ENCODE results near the gene USP38. TPM values are rescaled to one million over a fixed set of nuclear protein-coding genes. Genes with fewer than 3 reads are reported as not detected.
"Not testable (repeated sequence)": the region's sequence is repeated elsewhere in the genome, so short reads cannot be mapped to it uniquely, and the experiment has no call there.

The USP38 gene
- total RNA-seq, 2 donors from 2014 or later = 27.0 to 37.3 TPM

DNA sequence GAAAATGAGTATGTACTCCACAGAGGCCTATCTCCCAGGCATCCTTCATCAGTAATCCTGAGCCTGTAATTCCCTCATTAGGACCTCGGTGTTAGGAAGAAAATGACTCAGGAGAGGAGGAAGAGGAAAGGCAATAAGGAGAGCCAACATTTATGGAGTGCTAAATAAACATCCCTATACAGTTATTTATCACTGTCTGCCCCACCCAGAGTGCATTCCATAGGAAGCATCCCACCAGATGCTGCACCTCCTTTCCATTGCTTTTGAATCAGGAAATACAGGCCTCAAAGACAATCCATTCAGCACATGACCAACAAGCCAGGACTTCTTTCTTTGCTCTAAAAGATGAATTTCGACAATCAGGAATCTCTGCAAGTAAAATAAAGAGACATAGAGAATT is 47.6 kb downstream of the USP38 start:
- DNase-seq = no peak
- Mint-ChIP-seq H3K36me3 (ENCODE audit: low read depth) (no peaks in the 10 kb centered on the region), H3K4me3 (no peak overlapping the region), H3K27me3 (no peaks in the 10 kb centered on the region), H3K4me1 (no peaks in the 10 kb centered on the region), H3K27ac (no peak overlapping the region)
- ATAC-seq = no peak
- H3K9me3 ChIP-seq (ENCODE audit: control insufficient read depth, low read length, poor library complexity, severe bottlenecking) = no peaks in the 10 kb centered on the region

DNA sequence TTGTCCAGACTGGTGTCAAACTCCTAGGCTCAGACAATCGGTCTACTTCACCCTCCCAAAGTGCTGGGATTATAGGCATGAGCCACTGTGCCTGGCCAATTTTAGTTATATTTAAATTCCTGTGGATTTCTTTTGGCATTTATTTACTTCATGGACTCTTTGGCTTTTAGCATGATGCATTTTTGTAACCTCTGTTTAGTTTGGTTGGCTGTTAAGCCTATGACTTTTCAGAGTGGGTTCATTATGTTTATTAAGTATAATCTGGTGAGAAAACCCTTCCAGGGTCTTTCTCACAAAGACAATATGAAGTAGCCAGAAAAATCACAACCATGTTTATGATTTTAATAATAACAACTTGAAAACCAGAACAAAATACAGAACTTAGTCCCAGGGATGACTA is 49.4 kb downstream of the USP38 start:
- no peaks in the 10 kb centered on the region for H3K36me3 Mint-ChIP-seq (ENCODE audit: low read depth)
- H3K27ac Mint-ChIP-seq = no peak overlapping the region
- ATAC-seq (no peak), DNase-seq (no peak)
- H3K9me3 ChIP-seq (ENCODE audit: control insufficient read depth, low read length, poor library complexity, severe bottlenecking) = no peaks in the 10 kb centered on the region
- H3K4me1 Mint-ChIP-seq = no peaks in the 10 kb centered on the region
- H3K4me3 Mint-ChIP-seq = no peak overlapping the region
- H3K27me3 Mint-ChIP-seq = no peaks in the 10 kb centered on the region

- H3K4me3 Mint-ChIP-seq; H3K36me3 Mint-ChIP-seq (ENCODE audit: low read depth); H3K4me1 Mint-ChIP-seq; H3K27ac Mint-ChIP-seq; H3K27me3 Mint-ChIP-seq; DNase-seq; ATAC-seq; H3K9me3 ChIP-seq (ENCODE audit: control insufficient read depth, low read length, poor library complexity, severe bottlenecking): not testable (repeated sequence)
Observed at GRCh38 chr4:143237195-143237594, 52.5 kb downstream of the USP38 start.

- H3K36me3 Mint-ChIP-seq (ENCODE audit: low read depth) = peaks cover 5% of the 10 kb centered on the region
- H3K4me3 Mint-ChIP-seq = no peak overlapping the region
- H3K9me3 ChIP-seq (ENCODE audit: control insufficient read depth, low read length, poor library complexity, severe bottlenecking) = no peaks in the 10 kb centered on the region
- DNase-seq = no peak
- no peak overlapping the region for H3K27ac Mint-ChIP-seq
- no peak for ATAC-seq
- peaks cover 5% of the 10 kb centered on the region for H3K27me3 Mint-ChIP-seq
- H3K4me1 Mint-ChIP-seq = no peaks in the 10 kb centered on the region
Observed at GRCh38 chr4:143240939-143241679, 56.4 kb downstream of the USP38 start.

DNA sequence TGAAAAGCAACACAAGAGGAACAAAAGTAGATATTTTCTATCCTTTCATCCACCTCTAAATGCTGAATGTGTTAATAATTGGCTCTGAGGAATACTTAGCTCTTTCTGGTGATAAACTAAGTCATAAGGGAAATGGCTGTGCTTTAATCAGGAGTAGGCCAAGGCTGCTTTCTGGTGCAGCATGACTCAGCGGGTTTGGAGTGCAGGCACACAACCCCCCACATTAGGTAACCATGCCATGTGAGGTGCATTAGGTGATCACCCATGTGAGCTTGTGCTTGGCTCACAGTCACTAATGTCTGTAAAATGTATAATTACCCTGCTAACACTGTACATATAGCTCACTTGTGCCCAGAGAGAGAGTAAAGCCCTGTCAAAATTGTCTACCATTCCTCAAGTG is 57.2 kb downstream of the USP38 start:
- Mint-ChIP-seq H3K36me3 (ENCODE audit: low read depth) (peaks cover 5% of the 10 kb centered on the region), H3K27ac (no peak overlapping the region), H3K4me1 (no peaks in the 10 kb centered on the region), H3K27me3 (peaks cover 11% of the 10 kb centered on the region), H3K4me3 (no peak overlapping the region)
- H3K9me3 ChIP-seq (ENCODE audit: control insufficient read depth, low read length, poor library complexity, severe bottlenecking) = no peaks in the 10 kb centered on the region
- ATAC-seq (no peak), DNase-seq (no peak)

DNA sequence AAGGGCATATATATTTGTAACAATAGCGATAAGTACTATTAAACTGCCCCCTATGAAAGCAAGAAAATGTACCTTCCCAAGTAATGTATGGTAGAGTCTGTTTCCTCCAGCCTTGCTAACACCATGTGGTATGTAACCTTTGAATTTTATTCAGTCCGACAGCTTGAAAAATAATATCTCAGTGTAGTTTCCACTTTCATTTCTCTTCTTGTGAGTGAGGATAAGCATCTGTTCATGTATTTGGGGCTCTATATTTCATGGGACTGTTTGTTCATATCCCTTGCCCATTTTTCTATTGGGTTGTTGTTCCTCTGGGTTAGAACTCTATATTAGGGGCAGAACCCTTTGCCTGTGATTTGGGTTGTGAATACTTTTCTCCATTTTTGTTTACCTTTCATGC is 58.3 kb downstream of the USP38 start:
- ATAC-seq = no peak
- H3K27me3 Mint-ChIP-seq = peaks cover 14% of the 10 kb centered on the region
- H3K4me3 Mint-ChIP-seq = no peak overlapping the region
- DNase-seq = no peak
- no peaks in the 10 kb centered on the region for H3K9me3 ChIP-seq (ENCODE audit: control insufficient read depth, low read length, poor library complexity, severe bottlenecking)
- no peak overlapping the region for H3K27ac Mint-ChIP-seq
- no peaks in the 10 kb centered on the region for H3K4me1 Mint-ChIP-seq
- H3K36me3 Mint-ChIP-seq (ENCODE audit: low read depth) = peaks cover 5% of the 10 kb centered on the region

- peaks cover 19% of the 10 kb centered on the region for H3K27me3 Mint-ChIP-seq
- DNase-seq = no peak
- peaks cover 5% of the 10 kb centered on the region for H3K36me3 Mint-ChIP-seq (ENCODE audit: low read depth)
- no peaks in the 10 kb centered on the region for H3K4me1 Mint-ChIP-seq
- no peak overlapping the region for H3K27ac Mint-ChIP-seq
- ATAC-seq = no peak
- H3K9me3 ChIP-seq (ENCODE audit: control insufficient read depth, low read length, poor library complexity, severe bottlenecking) = no peaks in the 10 kb centered on the region
- no peak overlapping the region for H3K4me3 Mint-ChIP-seq
Observed at GRCh38 chr4:143246977-143247376, 62.3 kb downstream of the USP38 start.

DNA sequence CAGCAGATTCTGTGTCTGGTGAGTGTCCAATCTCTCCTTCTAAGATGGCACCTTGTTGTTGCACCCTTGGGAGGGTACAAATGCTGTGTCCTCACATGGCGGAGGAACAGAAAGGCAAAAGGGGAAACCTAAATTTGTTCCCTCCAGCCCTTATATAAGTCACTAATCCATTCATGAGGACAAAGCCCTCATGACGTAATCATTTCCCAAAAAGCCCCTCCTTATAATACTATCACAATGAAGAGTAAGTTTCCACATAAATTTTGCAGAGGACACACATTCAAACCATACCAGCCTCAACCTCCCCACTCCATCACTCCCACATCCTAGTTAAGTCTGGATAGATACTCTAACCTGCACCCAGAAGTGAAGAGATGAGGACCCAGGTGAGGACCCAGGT is 63.1 kb downstream of the USP38 start:
- Mint-ChIP-seq H3K4me3 (no peak overlapping the region), H3K27ac (no peak overlapping the region), H3K36me3 (ENCODE audit: low read depth) (peaks cover 5% of the 10 kb centered on the region), H3K27me3 (peaks cover 19% of the 10 kb centered on the region), H3K4me1 (no peaks in the 10 kb centered on the region)
- no peaks in the 10 kb centered on the region for H3K9me3 ChIP-seq (ENCODE audit: control insufficient read depth, low read length, poor library complexity, severe bottlenecking)
- ATAC-seq (no peak), DNase-seq (no peak)

DNA sequence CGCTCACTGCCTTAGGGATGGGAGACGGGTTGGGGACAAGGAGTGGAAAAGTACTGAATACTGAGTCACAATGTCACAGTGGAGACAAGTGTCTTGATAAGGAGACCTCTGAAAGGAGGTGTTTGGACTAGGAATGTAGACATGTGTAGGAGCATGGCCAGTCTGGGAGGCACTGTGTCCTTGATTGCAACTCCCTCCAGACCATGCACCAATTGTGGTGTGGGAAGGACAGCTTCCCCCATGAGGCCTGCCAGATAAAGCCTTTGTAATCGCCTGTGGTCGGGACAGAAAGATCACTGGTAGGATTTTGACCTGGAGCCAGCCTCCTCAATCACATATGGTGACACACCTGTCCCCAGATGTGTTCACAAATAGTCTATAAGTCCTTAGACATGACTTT is 64.1 kb downstream of the USP38 start:
- H3K27me3 Mint-ChIP-seq = peaks cover 19% of the 10 kb centered on the region
- no peak for DNase-seq
- no peaks in the 10 kb centered on the region for H3K4me1 Mint-ChIP-seq
- peaks cover 5% of the 10 kb centered on the region for H3K36me3 Mint-ChIP-seq (ENCODE audit: low read depth)
- no peak overlapping the region for H3K27ac Mint-ChIP-seq
- no peak for ATAC-seq
- H3K9me3 ChIP-seq (ENCODE audit: control insufficient read depth, low read length, poor library complexity, severe bottlenecking) = no peaks in the 10 kb centered on the region
- no peak overlapping the region for H3K4me3 Mint-ChIP-seq

DNA sequence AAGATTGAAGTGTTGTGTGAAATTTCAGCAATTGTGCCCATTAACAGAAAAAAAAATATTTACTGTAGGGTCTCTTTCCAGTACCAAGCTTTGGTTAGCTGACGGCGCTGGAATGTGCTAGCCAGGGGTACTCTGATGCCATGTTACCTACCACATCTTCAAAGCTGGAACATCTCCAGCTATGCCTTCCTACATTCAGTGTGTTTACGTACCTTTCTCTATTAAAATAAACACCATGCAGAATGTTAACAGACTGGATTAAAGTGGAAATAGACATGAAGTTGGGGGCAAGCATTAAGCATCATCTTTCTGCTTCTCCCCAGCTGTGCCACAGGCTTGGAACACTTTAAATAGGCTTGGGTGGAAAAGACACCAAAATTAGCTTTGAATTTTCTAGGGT is 65.9 kb downstream of the USP38 start:
- no peak for ATAC-seq
- no peak for DNase-seq
- Mint-ChIP-seq H3K27me3 (peaks cover 25% of the 10 kb centered on the region), H3K27ac (no peak overlapping the region), H3K4me3 (no peak overlapping the region), H3K36me3 (ENCODE audit: low read depth) (peaks cover 2% of the 10 kb centered on the region), H3K4me1 (no peaks in the 10 kb centered on the region)
- no peaks in the 10 kb centered on the region for H3K9me3 ChIP-seq (ENCODE audit: control insufficient read depth, low read length, poor library complexity, severe bottlenecking)

- H3K27me3 Mint-ChIP-seq = peaks cover 24% of the 10 kb centered on the region
- no peaks in the 10 kb centered on the region for H3K9me3 ChIP-seq (ENCODE audit: control insufficient read depth, low read length, poor library complexity, severe bottlenecking)
- H3K36me3 Mint-ChIP-seq (ENCODE audit: low read depth) = no peaks in the 10 kb centered on the region
- H3K27ac Mint-ChIP-seq = no peak overlapping the region
- no peak for ATAC-seq
- no peak overlapping the region for H3K4me3 Mint-ChIP-seq
- no peak for DNase-seq
- no peaks in the 10 kb centered on the region for H3K4me1 Mint-ChIP-seq
Observed at GRCh38 chr4:143251348-143251747, 66.6 kb downstream of the USP38 start.

- Mint-ChIP-seq H3K4me1 (no peaks in the 10 kb centered on the region), H3K27me3 (peaks cover 20% of the 10 kb centered on the region), H3K27ac (no peak overlapping the region), H3K36me3 (ENCODE audit: low read depth) (no peaks in the 10 kb centered on the region), H3K4me3 (no peak overlapping the region)
- no peak for DNase-seq
- H3K9me3 ChIP-seq (ENCODE audit: control insufficient read depth, low read length, poor library complexity, severe bottlenecking) = no peaks in the 10 kb centered on the region
- ATAC-seq = no peak
Observed at GRCh38 chr4:143251779-143252178, 67.1 kb downstream of the USP38 start.

- Mint-ChIP-seq H3K27me3 (peaks cover 16% of the 10 kb centered on the region), H3K4me1 (no peaks in the 10 kb centered on the region), H3K36me3 (ENCODE audit: low read depth) (no peaks in the 10 kb centered on the region), H3K4me3 (no peak overlapping the region), H3K27ac (no peak overlapping the region)
- no peaks in the 10 kb centered on the region for H3K9me3 ChIP-seq (ENCODE audit: control insufficient read depth, low read length, poor library complexity, severe bottlenecking)
- DNase-seq (no peak), ATAC-seq (no peak)
Observed at GRCh38 chr4:143252478-143252877, 67.8 kb downstream of the USP38 start.

DNA sequence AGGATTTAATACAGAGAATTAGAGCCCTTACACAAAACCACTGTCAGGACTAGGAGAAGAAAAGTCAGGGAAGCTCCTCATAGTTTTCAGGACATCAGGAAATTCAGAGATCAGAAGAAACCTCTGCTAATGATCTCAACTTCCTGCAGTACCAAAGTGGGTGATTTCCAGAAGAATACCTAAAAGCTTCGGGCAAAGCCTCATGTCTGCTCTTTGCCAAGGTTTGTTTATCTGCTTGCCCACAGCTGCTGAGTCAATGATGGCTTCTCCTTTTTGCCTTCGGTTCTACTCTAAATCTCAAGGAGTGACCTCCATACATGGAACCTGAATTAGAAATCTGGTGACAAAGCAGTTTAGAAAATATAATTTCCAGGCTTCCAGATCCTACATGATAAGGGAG is 68.4 kb downstream of the USP38 start:
- Mint-ChIP-seq H3K4me1 (no peaks in the 10 kb centered on the region), H3K27me3 (peaks cover 16% of the 10 kb centered on the region), H3K27ac (no peak overlapping the region), H3K36me3 (ENCODE audit: low read depth) (no peaks in the 10 kb centered on the region), H3K4me3 (no peak overlapping the region)
- no peaks in the 10 kb centered on the region for H3K9me3 ChIP-seq (ENCODE audit: control insufficient read depth, low read length, poor library complexity, severe bottlenecking)
- no peak for DNase-seq
- ATAC-seq = no peak
